Measurements from ENCODE around the gene DLK1. TPM values are rescaled to one million over a fixed set of nuclear protein-coding genes. Genes with fewer than 3 reads are reported as not detected.
A peak's percentile ranks its signal among the peaks of the same experiment; 100 is the strongest.

DLK1 gene
- total and polyA plus RNA-seq, 2 of the 13 experiments (the other 11 are each of a cell fraction or from before 2014, with no cell fraction given) = 95.5 to 312 TPM

- TF ChIP-seq ARID5B (CRISPR knock-in tag; IDR thresholded peaks at IDR 0.05) = peak; percentile 46; the same call in 1 of the 2 replicates
- TF ChIP-seq ZNF737 (CRISPR knock-in tag; IDR thresholded peaks at IDR 0.05; ENCODE audit: borderline replicate concordance) = no peak
- TF ChIP-seq MED1 (CRISPR knock-in tag; IDR thresholded peaks at IDR 0.05) = peak; percentile 50; the same call in 1 of the 2 replicates
These were observed 27.3 kb downstream of the DLK1 start (continued) for GRCh38 chr14:100754020-100754419.

- Histone ChIP-seq H3K79me2 (ENCODE audit: insufficient read depth, low read length) (no peaks in the 10 kb centered on the region), H2AFZ (ENCODE audit: low read length) (no peak overlapping the region), H3K4me2 (ENCODE audit: low read depth, low read length) (no peak overlapping the region), H3K4me1 (ENCODE audit: insufficient read depth, low read length) (peaks cover 59% of the 10 kb centered on the region), H4K20me1 (ENCODE audit: insufficient read depth, low read length) (no peaks in the 10 kb centered on the region), H3K27ac (ENCODE audit: extremely low read length, insufficient read depth, low read length) (no peak overlapping the region), H3K36me3 (replicated peaks in 1 of 2; ENCODE audit: control insufficient read depth in 1 of 2, insufficient read depth in 2 of 2, low read length in 2 of 2) (no peaks in the 10 kb centered on the region), H3K4me3 (replicated peaks in 1 of 3; ENCODE audit: insufficient read depth in 1 of 3, low read depth in 2 of 3, low read length in 3 of 3) (no peak overlapping the region), H3K27me3 (ENCODE audit: control insufficient read depth in 1 of 2, insufficient read depth in 2 of 2, low read length in 2 of 2) (no peaks in the 10 kb centered on the region), H3K9ac (ENCODE audit: insufficient read depth, low read depth, low read length) (no peak overlapping the region), H3K9me3 (ENCODE audit: low read length) (no peaks in the 10 kb centered on the region)
- ATAC-seq = no peak
- no peak for FAIRE-seq
- no peak for DNase-seq (ENCODE audit: low spot score)
- WGBS (ENCODE audit: low lambda C conversion rate) = 95% methylated on average over 1 of the region's 1 CpG
- TF ChIP-seq SIX4 (CRISPR knock-in tag; IDR thresholded peaks at IDR 0.05) = no peak
- TF ChIP-seq ZNF317 (CRISPR knock-in tag; IDR thresholded peaks at IDR 0.05) = peak; percentile 91
- no peak for TF ChIP-seq ERF (CRISPR knock-in tag; IDR thresholded peaks at IDR 0.05)
- no peak for TF ChIP-seq RERE (CRISPR knock-in tag; IDR thresholded peaks at IDR 0.05; ENCODE audit: low read depth)
- no peak for TF ChIP-seq ZNF781 (CRISPR knock-in tag; IDR thresholded peaks at IDR 0.05; ENCODE audit: borderline replicate concordance, not compliant biosample characterization)
- BruUV-seq (replicated peaks) = no TSS peak
- CTCF ChIA-PET (ENCODE audit: low intra/inter-chr PET ratio, low total read pairs) = no interaction called here
- in situ Hi-C loops (cut with HindIII; ENCODE audit: extremely low pct_ligation_motif_present, low pct_unique_long_range_greater_than_20kb) = no loop called here
- POLR2A ChIA-PET = interaction anchor here (2.8 kb wide), 1 partner anchor 62 kb away, joined by 16 read pairs; no protein-coding TSS in a partner anchor
- intact Hi-C loops (cut with micrococcal nuclease; ENCODE audit: unreplicated experiment) = no loop called here
These were observed 29.0 kb downstream of the DLK1 start for GRCh38 chr14:100755649-100756048.
